ENCODE measurements around the gene LZTS3.
"Not testable (repeated sequence)": the region's sequence is repeated elsewhere in the genome, so short reads cannot be mapped to it uniquely, and the experiment has no call there.

GRCh38 chr20:3124773-3125560 lies 48.4 kb downstream of the LZTS3 start:
- not testable (repeated sequence) for TF ChIP-seq POLR2A (IDR thresholded peaks at IDR 0.05)
- TF ChIP-seq, protein P1, sequence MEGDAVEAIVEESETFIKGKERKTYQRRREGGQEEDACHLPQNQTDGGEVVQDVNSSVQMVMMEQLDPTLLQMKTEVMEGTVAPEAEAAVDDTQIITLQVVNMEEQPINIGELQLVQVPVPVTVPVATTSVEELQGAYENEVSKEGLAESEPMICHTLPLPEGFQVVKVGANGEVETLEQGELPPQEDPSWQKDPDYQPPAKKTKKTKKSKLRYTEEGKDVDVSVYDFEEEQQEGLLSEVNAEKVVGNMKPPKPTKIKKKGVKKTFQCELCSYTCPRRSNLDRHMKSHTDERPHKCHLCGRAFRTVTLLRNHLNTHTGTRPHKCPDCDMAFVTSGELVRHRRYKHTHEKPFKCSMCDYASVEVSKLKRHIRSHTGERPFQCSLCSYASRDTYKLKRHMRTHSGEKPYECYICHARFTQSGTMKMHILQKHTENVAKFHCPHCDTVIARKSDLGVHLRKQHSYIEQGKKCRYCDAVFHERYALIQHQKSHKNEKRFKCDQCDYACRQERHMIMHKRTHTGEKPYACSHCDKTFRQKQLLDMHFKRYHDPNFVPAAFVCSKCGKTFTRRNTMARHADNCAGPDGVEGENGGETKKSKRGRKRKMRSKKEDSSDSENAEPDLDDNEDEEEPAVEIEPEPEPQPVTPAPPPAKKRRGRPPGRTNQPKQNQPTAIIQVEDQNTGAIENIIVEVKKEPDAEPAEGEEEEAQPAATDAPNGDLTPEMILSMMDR (IDR thresholded peaks at IDR 0.05): not testable (repeated sequence)
